Gastrocnemius medialis (tissue), 4 donors: ENCODE results near the gene SLC25A3. TPM values are rescaled to one million over a fixed set of nuclear protein-coding genes. Genes with fewer than 3 reads are reported as not detected.
"Not testable (repeated sequence)": the region's sequence is repeated elsewhere in the genome, so short reads cannot be mapped to it uniquely, and the experiment has no call there.

ENCODE experiments used
- ATAC-seq, 2 donors: fragments of 150-250 bp; one replicate each; pipeline ENCODE4 v1.9.1; 2016
- DNase-seq, 2 donors: peaks; one replicate each; pipeline ENCODE4 v3.0.0-alpha.2; 2019
- H3K27ac ChIP-seq, 4 donors: fragments of 200-600 bp; sonication (generic); 1 replicate in 1 of 4; 2 replicates in 3 of 4; pipeline ENCODE4 v1.5.1; 2016 to 2018; ENCODE audit warnings: mild to moderate bottlenecking in 2 of 4, moderate library complexity in 1 of 4
- H3K27me3 ChIP-seq, 3 donors: fragments of 200-600 bp; sonication (generic) in 2 of 3; 1 replicate in 1 of 3; 2 replicates in 2 of 3; pipeline versions ENCODE4 v1.5.1 to v1.6.0; 2016 to 2019; ENCODE audit warnings: mild to moderate bottlenecking in 1 of 3, moderate library complexity in 1 of 3
- H3K36me3 ChIP-seq, 2 donors: fragments of 200-600 bp; sonication (generic) in 1 of 2; one replicate each; pipeline ENCODE4 v1.5.1; 2017 to 2018
- H3K4me1 ChIP-seq, 2 donors: fragments of 200-600 bp; sonication (generic) in 1 of 2; one replicate each; pipeline ENCODE4 v1.5.1; 2016 to 2017; ENCODE audit warnings: mild to moderate bottlenecking in 2 of 2
- H3K4me3 ChIP-seq, 4 donors: fragments of 200-600 bp; sonication (generic) in 3 of 4; 1 replicate in 1 of 4; 2 replicates in 3 of 4; pipeline ENCODE4 v1.5.1; 2016 to 2019; ENCODE audit warnings: mild to moderate bottlenecking in 2 of 4
- H3K9me3 ChIP-seq, 3 donors: fragments of 200-600 bp; sonication (generic) in 2 of 3; 1 replicate in 1 of 3; 2 replicates in 2 of 3; pipeline ENCODE4 v1.5.1; 2016 to 2019
- CTCF ChIP-seq, 5 experiments: fragments of 450-650 bp in 3 of 5; fragments of 200-600 bp in 2 of 5; sonication (generic) in 2 of 5; IDR thresholded peaks in 4 of 5; conservative IDR thresholded peaks in 1 of 5; 1 replicate in 4 of 5; 2 replicates in 1 of 5; pipeline ENCODE4 v1.5.1; 2016 to 2019; ENCODE audit warnings: antibody characterized with exemption in 5 of 5, mild to moderate bottlenecking in 3 of 5, moderate library complexity in 3 of 5
- POLR2A ChIP-seq, 2 donors: fragments of 450-650 bp; IDR thresholded peaks; one replicate each; pipeline ENCODE4 v1.6.1; 2017; ENCODE audit warnings: antibody characterized with exemption in 2 of 2, mild to moderate bottlenecking in 2 of 2, moderate library complexity in 2 of 2
- in situ Hi-C, 4 donors: fragments of 200-750 bp; cut with MboI; loops; one replicate each; pipeline versions ENCODE4 v1.15.0 to v1.8.0; 2017; ENCODE audit warnings: low sequenced_read_pairs in 4 of 4
- intact Hi-C: fragments of 100-400 bp; cut with DNase I; formaldehyde crosslinking; loops from one replicate; pipeline ENCODE4 v1.15.1; 2023; ENCODE audit warnings: low total_unique reads
- total RNA-seq, 4 donors: library from RNA; depleted of rRNA; stranded (reverse); fragments of >200 nt; gene quantifications; one replicate each; pipeline versions ENCODE4 v1.1.0 to v1.2.3, GENCODE V29; 2016

Gene SLC25A3
- total RNA-seq, 4 donors from 2014 or later, result 870 to 1,994 (median 1,275) TPM

- Histone ChIP-seq H3K4me1 (no peaks in the 10 kb centered on the region), H3K4me3 (no peak overlapping the region), H3K36me3 (peaks cover 0 to 22% of the 10 kb centered on the region in 2 donors), H3K27ac (no peak overlapping the region), H3K27me3 (no peaks in the 10 kb centered on the region), H3K9me3 (no peaks in the 10 kb centered on the region)
- DNase-seq, result no peak
- TF ChIP-seq CTCF (IDR thresholded peaks at IDR 0.05 in 4 of 5, conservative IDR thresholded peaks at IDR 0.05 in 1 of 5), result no peak
- no peak for TF ChIP-seq POLR2A (IDR thresholded peaks at IDR 0.05)
- ATAC-seq, result no peak
- intact Hi-C loops, result no loop called here
- in situ Hi-C loops, result loop anchor here in 2 of 4 donors (25.0 kb wide), 2 partner anchors 111 to 436 kb away; no protein-coding TSS in a partner anchor
Measured at GRCh38 chr12:98551787-98552186, 41.7 kb upstream of the SLC25A3 start.

- DNase-seq, H3K4me1 ChIP-seq, H3K9me3 ChIP-seq, H3K27me3 ChIP-seq, H3K27ac ChIP-seq, H3K36me3 ChIP-seq, ATAC-seq, intact Hi-C loops, H3K4me3 ChIP-seq: not testable (repeated sequence)
- in situ Hi-C loops, result loop anchor here in 2 of 4 donors (25.0 kb wide), 2 partner anchors 104 to 429 kb away; no protein-coding TSS in a partner anchor
Measured at GRCh38 chr12:98558097-98558496, 35.4 kb upstream of the SLC25A3 start.

- Histone ChIP-seq H3K4me1 (no peaks in the 10 kb centered on the region), H3K27me3 (no peaks in the 10 kb centered on the region), H3K4me3 (no peak overlapping the region), H3K36me3 (no peaks in the 10 kb centered on the region), H3K9me3 (peaks cover 0 to 4% (median 0%) of the 10 kb centered on the region in 3 donors), H3K27ac (no peak overlapping the region)
- no peak for ATAC-seq
- no peak for TF ChIP-seq POLR2A (IDR thresholded peaks at IDR 0.05)
- no peak for TF ChIP-seq CTCF (IDR thresholded peaks at IDR 0.05 in 4 of 5, conservative IDR thresholded peaks at IDR 0.05 in 1 of 5)
- in situ Hi-C loops (loop anchor here in 2 of 4 donors (25.0 kb wide), 2 partner anchors 103 to 428 kb away; no protein-coding TSS in a partner anchor), intact Hi-C loops (no loop called here)
- no peak for DNase-seq
Measured at GRCh38 chr12:98559666-98560065, 33.8 kb upstream of the SLC25A3 start.

GRCh38 chr12:98561846-98562245 lies 31.6 kb upstream of the SLC25A3 start:
- TF ChIP-seq CTCF (IDR thresholded peaks at IDR 0.05 in 4 of 5, conservative IDR thresholded peaks at IDR 0.05 in 1 of 5) (no peak), POLR2A (IDR thresholded peaks at IDR 0.05) (no peak)
- ATAC-seq, result no peak
- DNase-seq, result no peak
- Histone ChIP-seq H3K4me1 (no peaks in the 10 kb centered on the region), H3K9me3 (peaks cover 0 to 4% (median 0%) of the 10 kb centered on the region in 3 donors), H3K4me3 (no peak overlapping the region), H3K36me3 (no peaks in the 10 kb centered on the region), H3K27me3 (no peaks in the 10 kb centered on the region), H3K27ac (no peak overlapping the region)
- in situ Hi-C loops (loop anchor here in 2 of 4 donors (25.0 kb wide), 2 partner anchors 100 to 425 kb away; no protein-coding TSS in a partner anchor), intact Hi-C loops (no loop called here)

GRCh38 chr12:98572010-98572409 lies 21.5 kb upstream of the SLC25A3 start:
- H3K27ac ChIP-seq, result no peak overlapping the region
- intact Hi-C loops (no loop called here), in situ Hi-C loops (loop anchor here in 2 of 4 donors (25.0 kb wide), 2 partner anchors 90 to 415 kb away; no protein-coding TSS in a partner anchor)
- H3K36me3 ChIP-seq, result no peaks in the 10 kb centered on the region
- H3K4me1 ChIP-seq, result peaks cover 0 to 4% of the 10 kb centered on the region in 2 donors
- H3K4me3 ChIP-seq, result no peak overlapping the region
- no peaks in the 10 kb centered on the region for H3K27me3 ChIP-seq
- no peak for TF ChIP-seq CTCF (IDR thresholded peaks at IDR 0.05 in 4 of 5, conservative IDR thresholded peaks at IDR 0.05 in 1 of 5)
- TF ChIP-seq POLR2A (IDR thresholded peaks at IDR 0.05), result no peak
- H3K9me3 ChIP-seq, result no peaks in the 10 kb centered on the region
- ATAC-seq (no peak), DNase-seq (no peak)
